ENCODE data around the gene ZCCHC24.

ZCCHC24 gene

GRCh38 chr10:79445161-79445976 lies at the start of gene ZCCHC24:
Gene ZCCHC24, minus strand, starts transcription at chr10:79445624. Its CDS starts 184 bp downstream, at chr10:79445440.
- DNase-seq (ENCODE audit: low spot score), result peak; percentile 97

GRCh38 chr10:79493806-79494205 lies 48.4 kb upstream of the ZCCHC24 start:
- no peak for DNase-seq (ENCODE audit: low spot score)

- DNase-seq (ENCODE audit: low spot score), result no peak
These were observed 47.4 kb upstream of the ZCCHC24 start for GRCh38 chr10:79492839-79493238.

GRCh38 chr10:79492256-79492655 lies 46.8 kb upstream of the ZCCHC24 start:
- DNase-seq (ENCODE audit: low spot score), result no peak

GRCh38 chr10:79491143-79491835 lies 45.9 kb upstream of the ZCCHC24 start:
- no peak for DNase-seq (ENCODE audit: low spot score)

GRCh38 chr10:79490400-79491142 lies 45.1 kb upstream of the ZCCHC24 start:
- DNase-seq (ENCODE audit: low spot score), result no peak

GRCh38 chr10:79488870-79489269 lies 43.4 kb upstream of the ZCCHC24 start:
- DNase-seq (ENCODE audit: low spot score), result no peak

GRCh38 chr10:79488336-79488735 lies 42.9 kb upstream of the ZCCHC24 start:
- no peak for DNase-seq (ENCODE audit: low spot score)

- peak; percentile 12 for DNase-seq (ENCODE audit: low spot score)
These were observed 42.1 kb upstream of the ZCCHC24 start for GRCh38 chr10:79487296-79488194.

- DNase-seq (ENCODE audit: low spot score), result no peak
These were observed 39.1 kb upstream of the ZCCHC24 start for GRCh38 chr10:79484476-79484875.

GRCh38 chr10:79483948-79484347 lies 38.5 kb upstream of the ZCCHC24 start:
- no peak for DNase-seq (ENCODE audit: low spot score)

GRCh38 chr10:79483299-79483698 lies 37.9 kb upstream of the ZCCHC24 start:
- no peak for DNase-seq (ENCODE audit: low spot score)

GRCh38 chr10:79482741-79483140 lies 37.3 kb upstream of the ZCCHC24 start:
- no peak for DNase-seq (ENCODE audit: low spot score)

GRCh38 chr10:79482304-79482703 lies 36.9 kb upstream of the ZCCHC24 start:
- DNase-seq (ENCODE audit: low spot score), result no peak

GRCh38 chr10:79479283-79479909 lies 34.0 kb upstream of the ZCCHC24 start:
- no peak for DNase-seq (ENCODE audit: low spot score)

GRCh38 chr10:79477456-79477855 lies 32.0 kb upstream of the ZCCHC24 start:
- no peak for DNase-seq (ENCODE audit: low spot score)

GRCh38 chr10:79476645-79477044 lies 31.2 kb upstream of the ZCCHC24 start:
- DNase-seq (ENCODE audit: low spot score), result no peak

- no peak for DNase-seq (ENCODE audit: low spot score)
These were observed 30.5 kb upstream of the ZCCHC24 start for GRCh38 chr10:79475877-79476276.

- no peak for DNase-seq (ENCODE audit: low spot score)
These were observed 29.8 kb upstream of the ZCCHC24 start for GRCh38 chr10:79475119-79475653.

- DNase-seq (ENCODE audit: low spot score), result no peak
These were observed 28.2 kb upstream of the ZCCHC24 start for GRCh38 chr10:79473496-79474095.

Data from CD4-positive, alpha-beta T cell treated with Interleukin-15 for 4 hours (primary cell).